NB4 (cell line): ENCODE results near the gene FAXDC2.

Experiments
- CTCF ChIP-seq: IDR thresholded peaks from one replicate; pipeline ENCODE4 v1.5.1; 2012; ENCODE audit warnings: low read depth, low read length
- MYC ChIP-seq: IDR thresholded peaks from 2 replicates; pipeline ENCODE4 v1.6.1; 2011; ENCODE audit warnings: low read depth, low read length
- TF ChIP-seq, protein P1 (sequence below): IDR thresholded peaks from 2 replicates; pipeline ENCODE4 v1.6.1; 2011; ENCODE audit warnings: low read depth, low read length

- TF ChIP-seq CTCF (no peak), MYC (no peak)
- TF ChIP-seq, protein P1, sequence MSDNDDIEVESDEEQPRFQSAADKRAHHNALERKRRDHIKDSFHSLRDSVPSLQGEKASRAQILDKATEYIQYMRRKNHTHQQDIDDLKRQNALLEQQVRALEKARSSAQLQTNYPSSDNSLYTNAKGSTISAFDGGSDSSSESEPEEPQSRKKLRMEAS = no peak
Observed at GRCh38 chr5:154885439-154885838, 35.0 kb upstream of the FAXDC2 start.
